ENCODE data around the gene BTNL2. TPM values are rescaled to one million over a fixed set of nuclear protein-coding genes. Genes with fewer than 3 reads are reported as not detected.

The BTNL2 gene
- total and polyA plus RNA-seq, 9 of the 15 experiments (the other 6 are each of a cell fraction or from before 2014, with no cell fraction given) = not detected

- FAIRE-seq = no peak
- ChIA-PET CTCF (ENCODE audit: low intra/inter-chr PET ratio) (interaction anchor here (1.4 to 1.5 kb wide), 4 partner anchors 11 to 354 kb away, joined by 3 to 12 read pairs (median 6); no protein-coding TSS in a partner anchor), POLR2A (no interaction called here)
- in situ Hi-C loops (cut with MboI) = no loop called here
- Histone ChIP-seq H3K4me2 (ENCODE audit: insufficient read depth, low read length) (no peak overlapping the region), H4K20me1 (replicated peaks; ENCODE audit: control insufficient read depth, insufficient read depth, low read length) (no peaks in the 10 kb centered on the region), H3K36me3 (ENCODE audit: control insufficient read depth, insufficient read depth, low read length) (no peaks in the 10 kb centered on the region), H2AFZ (ENCODE audit: low read depth, low read length) (no peak overlapping the region), H3K4me1 (replicated peaks in 1 of 2; ENCODE audit: control insufficient read depth in 2 of 2, insufficient read depth in 2 of 2, low read length in 2 of 2) (no peaks in the 10 kb centered on the region), H3K9me3 (replicated peaks; ENCODE audit: control insufficient read depth, insufficient read depth, low read depth, low read length) (no peaks in the 10 kb centered on the region), H3K9me1 (ENCODE audit: control insufficient read depth, insufficient read depth, low read length) (no peaks in the 10 kb centered on the region), H3K79me2 (ENCODE audit: control insufficient read depth, insufficient read depth, low read length) (no peaks in the 10 kb centered on the region), H3K4me3 (no peak overlapping the region), H3K27ac (ENCODE audit: extremely low read depth, low read depth, low read length) (no peak overlapping the region), H3K27me3 (ENCODE audit: control insufficient read depth in 2 of 2, insufficient read depth in 2 of 2, low read length in 2 of 2) (no peaks in the 10 kb centered on the region), H3K9ac (ENCODE audit: insufficient read depth in 1 of 2, low read depth in 2 of 2, low read length in 2 of 2) (no peak overlapping the region)
- peak; percentile 87 for TF ChIP-seq MAFK (IDR thresholded peaks at IDR 0.05; ENCODE audit: low read length)
- peak; percentile 85 for TF ChIP-seq MAFG (tag; conservative IDR thresholded peaks at IDR 0.05)
- peak; percentile 90 for TF ChIP-seq ZNF316 (IDR thresholded peaks at IDR 0.05)
- TF ChIP-seq SPI1 (IDR thresholded peaks at IDR 0.05; ENCODE audit: borderline replicate concordance, low read depth, low read length) = no peak
- peak; percentile 84 for TF ChIP-seq MAFF (IDR thresholded peaks at IDR 0.05; ENCODE audit: low read length)
- no peak for TF ChIP-seq FOXA3 (CRISPR knock-in tag; conservative IDR thresholded peaks at IDR 0.05 in 1 of 2, IDR thresholded peaks at IDR 0.05 in 1 of 2)
- TF ChIP-seq ZC3H8 (IDR thresholded peaks at IDR 0.05) = no peak
- no peak for TF ChIP-seq ZNF740 (CRISPR knock-in tag; IDR thresholded peaks at IDR 0.05)
- TF ChIP-seq ZNF740 (tag; IDR thresholded peaks at IDR 0.05) = no peak
- peak; percentile 86 for TF ChIP-seq C11orf30 (IDR thresholded peaks at IDR 0.05; ENCODE audit: low read depth)
- no peak for TF ChIP-seq TEAD4 (IDR thresholded peaks at IDR 0.05; ENCODE audit: low read length)
- no peak for TF ChIP-seq TEAD4 (CRISPR knock-in tag; IDR thresholded peaks at IDR 0.05; ENCODE audit: borderline replicate concordance)
- no peak for TF ChIP-seq TFE3 (CRISPR knock-in tag; IDR thresholded peaks at IDR 0.05)
- TF ChIP-seq ZNF354B (CRISPR knock-in tag; IDR thresholded peaks at IDR 0.05) = no peak
- DNase-seq (ENCODE audit: extremely low read depth in 1 of 4, low spot score in 3 of 4) = no peak
- 3% methylated on average over 3 of the region's 3 CpGs for WGBS (ENCODE audit: insufficient coverage, low coverage, missing lambda C conversion rate)
- no TSS peak for BruUV-seq (replicated peaks)
- no peak for ATAC-seq
- intact Hi-C loops (cut with micrococcal nuclease) = loop anchor here (5.0 kb wide), 1 partner anchor 271 kb away; no protein-coding TSS in a partner anchor
Measured at GRCh38 chr6:32431142-32431541, 24.2 kb upstream of the BTNL2 start.
